Hypothalamus (tissue), 51 donors: Measurements from ENCODE around the gene NFATC1.
A peak's percentile ranks its signal among the peaks of the same experiment; 100 is the strongest.
"Not testable (repeated sequence)": the region's sequence is repeated elsewhere in the genome, so short reads cannot be mapped to it uniquely, and the experiment has no call there.

Experiments
- DNase-seq, 51 donors: peaks; one replicate each; lab custom pipeline; 2025; lab: John Stamatoyannopoulos, UW

Gene NFATC1

GRCh38 chr18:79468119-79468789 lies 72.5 kb downstream of the NFATC1 start:
- no peak for DNase-seq

- no peak for DNase-seq
Observed at GRCh38 chr18:79469309-79469708, 73.6 kb downstream of the NFATC1 start.

DNA sequence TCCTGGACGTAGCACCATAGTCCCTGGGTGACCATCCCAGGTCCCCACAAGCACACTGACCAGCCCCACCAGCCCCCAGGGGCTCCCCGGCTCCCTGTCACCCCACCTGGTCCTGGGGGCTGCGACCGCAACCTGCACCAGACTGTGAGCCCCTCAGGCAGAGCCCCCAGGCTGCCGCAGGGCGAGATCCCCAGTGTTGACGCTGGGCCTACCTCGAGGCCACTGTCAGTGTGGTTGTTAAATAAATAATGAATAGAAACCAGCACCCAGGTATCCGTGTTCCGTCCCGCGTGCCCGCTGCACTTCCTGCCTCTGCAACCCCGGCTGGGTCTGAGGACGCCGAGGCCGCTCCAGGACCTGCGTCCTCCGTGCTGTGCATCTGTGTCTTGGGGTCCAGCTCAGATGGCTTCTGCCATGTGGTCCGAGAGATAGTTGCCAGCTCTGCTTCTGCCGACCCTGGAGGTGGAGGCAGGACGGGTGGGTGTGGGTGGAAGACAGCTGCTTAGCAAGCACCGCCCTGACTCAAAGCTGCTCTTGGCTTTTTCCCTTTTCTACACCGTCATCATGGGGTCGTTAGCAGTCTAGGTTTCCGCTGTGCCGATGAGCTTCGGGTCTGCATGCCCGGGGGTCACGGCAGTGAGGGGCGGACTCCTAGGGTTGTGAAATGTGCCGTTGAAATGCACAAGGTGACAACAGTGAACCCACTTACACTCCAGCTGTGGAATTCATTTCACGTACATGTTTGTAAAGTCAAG lies 74.2 kb downstream of the NFATC1 start:
- DNase-seq = no peak

- DNase-seq = no peak
Observed at GRCh38 chr18:79470547-79470946, 74.8 kb downstream of the NFATC1 start.

DNA sequence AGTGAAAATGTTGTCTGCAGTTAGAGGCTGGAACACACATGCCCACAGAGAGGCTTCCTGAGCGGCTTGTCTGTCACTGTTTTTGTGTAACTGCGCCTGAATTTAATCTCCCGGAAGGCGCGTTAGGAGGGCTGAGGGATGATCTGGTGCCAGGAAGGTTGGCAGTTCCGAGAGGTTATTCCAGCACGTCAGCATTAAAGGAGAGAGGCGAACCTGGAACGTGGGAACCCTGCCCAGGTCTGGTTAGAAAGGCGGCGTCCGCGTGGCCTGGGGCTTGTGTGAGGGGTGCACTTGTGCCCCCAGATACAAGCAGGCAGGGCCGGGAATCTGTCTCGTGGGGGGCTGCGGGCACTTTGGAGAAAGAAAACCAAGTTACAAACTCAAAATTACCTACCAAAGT lies 75.3 kb downstream of the NFATC1 start:
- no peak for DNase-seq

DNA sequence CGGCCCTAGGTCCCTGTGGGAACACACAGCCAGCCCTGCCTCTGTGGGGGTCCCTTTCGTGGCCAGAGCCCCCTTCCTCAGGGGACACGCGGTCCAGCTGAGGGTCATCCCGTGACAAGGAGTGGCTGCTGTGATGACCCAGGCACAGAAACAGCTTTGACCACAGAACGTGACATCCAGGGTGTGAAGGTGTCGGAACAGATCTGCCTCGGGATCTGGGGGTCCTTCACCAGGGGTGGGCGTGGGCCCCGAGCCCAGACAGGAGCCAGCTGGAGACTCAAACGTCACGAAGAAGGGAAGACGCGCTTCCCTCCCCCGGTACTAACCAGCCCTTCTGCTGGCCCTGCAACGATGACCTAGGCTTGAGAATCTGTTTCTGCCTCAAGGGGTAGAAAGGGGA lies 75.9 kb downstream of the NFATC1 start:
- DNase-seq = no peak

GRCh38 chr18:79472176-79472575 lies 76.4 kb downstream of the NFATC1 start:
- no peak for DNase-seq

DNA sequence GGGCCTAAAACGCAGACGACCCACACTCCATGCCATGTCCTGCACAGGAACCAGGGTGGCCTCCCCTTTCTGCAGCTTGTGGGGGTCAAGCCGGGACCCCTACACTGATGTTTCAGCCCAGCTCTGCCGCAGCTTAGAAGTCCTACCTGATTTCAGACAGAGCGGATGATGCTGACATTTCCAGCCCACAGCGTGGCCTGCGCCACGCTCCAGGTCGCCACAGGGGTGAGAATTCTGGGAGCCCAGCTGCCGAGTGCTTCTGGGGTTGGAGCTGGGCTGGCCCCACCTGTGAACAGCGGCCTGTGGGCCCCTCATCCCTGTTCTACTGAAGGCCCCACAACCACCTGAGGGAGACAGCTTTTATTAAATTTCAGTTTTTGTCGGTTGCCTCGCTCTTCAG lies 77.2 kb downstream of the NFATC1 start:
- DNase-seq = no peak

DNA sequence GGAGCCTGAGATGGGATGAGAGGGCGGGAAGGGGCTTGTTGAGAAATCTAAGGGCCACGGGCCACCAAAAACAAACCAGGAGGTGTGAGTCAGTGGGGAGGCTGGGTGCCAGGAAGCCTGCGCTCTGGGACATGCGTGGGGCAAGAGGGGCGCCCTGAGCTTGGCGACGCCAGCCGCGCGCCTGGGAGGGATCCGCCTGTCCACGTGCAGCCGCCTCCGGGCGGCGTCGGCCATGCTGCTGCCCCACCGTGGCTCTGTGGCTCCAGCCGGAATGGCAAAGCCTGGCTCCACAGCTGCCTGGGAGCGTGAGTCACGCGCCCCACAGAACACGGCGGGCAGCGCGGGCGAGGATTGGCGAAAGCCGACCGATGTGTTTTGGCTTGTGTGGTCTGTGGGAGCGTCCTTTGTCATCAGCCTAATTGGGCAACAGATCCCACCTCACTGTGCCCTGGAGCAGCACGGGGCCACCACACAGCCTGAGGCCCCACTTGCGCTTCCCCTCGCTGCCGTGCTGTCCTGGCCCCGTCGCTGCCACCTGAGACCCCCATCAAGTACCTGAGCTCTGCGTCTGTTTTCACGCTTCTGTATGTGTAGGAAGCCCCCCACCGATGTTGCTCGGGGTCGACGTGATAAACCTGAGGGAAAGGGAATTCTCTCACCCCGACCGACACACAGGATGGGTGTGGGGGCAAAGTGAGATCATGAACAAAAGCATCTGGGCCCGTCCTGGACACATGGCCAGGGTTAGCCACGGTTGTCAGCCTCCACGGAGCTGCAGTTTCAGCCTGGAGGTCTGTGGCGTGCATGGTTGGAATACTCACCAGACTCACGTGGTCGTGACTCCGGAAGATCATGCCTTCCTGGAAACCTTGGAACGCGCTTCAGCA lies 80.5 kb downstream of the NFATC1 start:
- DNase-seq = no peak

- peak in 2 of 51 donors; percentile 14 to 19 for DNase-seq
Observed at GRCh38 chr18:79476918-79477571, 81.3 kb downstream of the NFATC1 start.

DNA sequence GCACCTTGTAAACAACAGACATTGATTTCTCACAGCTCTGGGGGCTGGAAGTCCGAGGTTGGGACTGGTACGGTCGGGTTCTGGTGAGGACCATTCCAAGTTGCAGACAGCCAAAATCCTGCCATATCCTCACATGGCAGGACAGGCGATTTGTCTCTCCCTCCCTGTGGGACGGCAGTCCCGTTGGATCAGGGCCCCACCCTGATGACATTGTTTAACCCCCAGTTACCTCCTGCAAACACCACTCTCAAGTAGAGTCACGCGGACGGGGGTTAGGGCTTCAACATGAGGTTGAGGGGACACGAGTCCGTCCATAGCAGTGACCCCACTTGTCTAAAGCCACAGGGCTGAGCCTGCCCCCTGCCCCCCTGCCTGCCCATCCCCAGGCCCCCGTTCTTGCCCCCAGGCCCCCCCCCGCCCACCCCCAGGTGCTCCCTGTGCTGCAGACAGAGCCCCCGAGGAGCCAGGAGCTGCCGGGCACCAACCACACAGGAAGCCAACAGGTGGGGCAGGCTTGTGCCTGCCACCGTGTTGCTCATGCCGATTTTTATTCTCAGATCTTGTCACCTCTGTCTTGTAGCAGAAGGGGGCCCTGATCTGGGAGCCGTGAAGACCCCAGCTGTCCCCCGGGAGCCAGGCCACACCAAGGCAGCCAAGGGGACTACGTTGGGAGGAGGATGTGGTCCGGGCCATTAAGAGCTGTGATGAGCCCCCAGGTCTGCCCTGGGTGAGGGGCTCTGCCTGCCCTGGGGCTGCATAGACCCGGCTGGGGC lies 82.2 kb downstream of the NFATC1 start:
- DNase-seq = no peak

GRCh38 chr18:79478484-79479115 lies 82.9 kb downstream of the NFATC1 start:
- DNase-seq = no peak

GRCh38 chr18:79479116-79479760 lies 83.5 kb downstream of the NFATC1 start:
- DNase-seq = no peak

DNA sequence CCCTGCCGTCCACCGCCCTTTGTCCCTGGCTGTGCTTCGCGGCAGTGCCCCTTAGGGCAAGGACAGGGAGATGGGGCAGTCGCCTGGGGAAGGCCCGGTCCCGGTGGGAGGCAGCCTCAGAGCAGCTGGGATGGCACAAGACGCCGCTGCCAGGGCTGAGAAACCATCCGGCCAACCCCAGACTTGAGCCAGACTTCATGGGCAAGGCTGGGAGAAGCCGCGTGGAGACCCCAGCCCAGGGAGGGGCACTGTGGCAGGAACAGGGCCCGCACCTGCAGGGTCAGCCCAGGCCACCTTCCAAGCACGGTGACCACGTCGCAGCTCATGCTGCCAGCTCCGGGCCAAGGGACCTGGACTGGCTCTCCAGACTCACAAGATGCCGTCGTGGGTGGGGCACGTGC lies 84.0 kb downstream of the NFATC1 start:
- DNase-seq = no peak

GRCh38 chr18:79480171-79481045 lies 84.7 kb downstream of the NFATC1 start:
- DNase-seq = no peak

GRCh38 chr18:79481046-79481790 lies 85.5 kb downstream of the NFATC1 start:
- no peak for DNase-seq

- not testable (repeated sequence) for DNase-seq
Observed at GRCh38 chr18:79483393-79483792, 87.7 kb downstream of the NFATC1 start.
